ENCODE measurements around the gene CD47.

Gene CD47

DNA sequence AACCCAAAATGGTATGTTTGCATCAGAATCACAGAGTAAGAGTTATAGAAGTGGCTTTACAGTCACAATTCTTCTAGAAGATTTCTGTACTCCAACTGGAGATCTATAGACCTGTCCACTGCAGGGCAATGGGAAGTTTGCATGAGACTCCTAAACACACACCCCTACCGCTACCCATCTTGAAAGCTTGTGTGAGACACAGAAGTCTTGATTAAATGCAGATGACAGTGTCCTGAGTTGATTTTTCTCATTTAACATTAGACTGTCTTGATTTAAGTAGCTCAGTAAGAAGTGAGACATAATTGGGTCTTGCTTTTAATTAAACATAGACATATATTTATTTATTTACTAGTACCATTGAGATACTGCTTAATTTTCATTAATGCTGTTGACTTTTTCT, 54.4 kb downstream of the CD47 start:
- no peak overlapping the region for H3K4me3 ChIP-seq (ENCODE audit: low read length)
- TF ChIP-seq ZNF274 (IDR thresholded peaks at IDR 0.05; ENCODE audit: low read depth, low read length), result no peak

DNA sequence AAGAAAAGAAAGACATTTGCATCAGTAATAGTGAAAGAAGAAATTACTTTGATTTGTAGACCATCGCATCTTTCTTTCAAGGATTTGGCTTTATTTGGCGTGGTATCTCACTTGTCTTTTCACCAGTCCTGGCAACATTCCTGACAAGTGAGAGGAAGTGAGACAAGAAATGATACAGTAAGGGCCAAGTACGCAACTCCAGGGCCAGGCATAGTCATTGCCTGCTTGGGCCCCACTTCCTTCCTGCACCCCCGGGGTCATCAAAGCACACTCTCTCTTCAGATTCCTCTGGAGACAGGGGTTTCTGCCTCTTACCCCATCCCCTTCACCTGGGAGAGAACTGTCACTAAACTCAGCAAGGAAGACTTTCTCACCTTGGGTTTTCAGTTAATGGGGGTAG, 55.1 kb downstream of the CD47 start:
- no peak for TF ChIP-seq ZNF274 (IDR thresholded peaks at IDR 0.05; ENCODE audit: low read depth, low read length)
- H3K4me3 ChIP-seq (ENCODE audit: low read length), result no peak overlapping the region

DNA sequence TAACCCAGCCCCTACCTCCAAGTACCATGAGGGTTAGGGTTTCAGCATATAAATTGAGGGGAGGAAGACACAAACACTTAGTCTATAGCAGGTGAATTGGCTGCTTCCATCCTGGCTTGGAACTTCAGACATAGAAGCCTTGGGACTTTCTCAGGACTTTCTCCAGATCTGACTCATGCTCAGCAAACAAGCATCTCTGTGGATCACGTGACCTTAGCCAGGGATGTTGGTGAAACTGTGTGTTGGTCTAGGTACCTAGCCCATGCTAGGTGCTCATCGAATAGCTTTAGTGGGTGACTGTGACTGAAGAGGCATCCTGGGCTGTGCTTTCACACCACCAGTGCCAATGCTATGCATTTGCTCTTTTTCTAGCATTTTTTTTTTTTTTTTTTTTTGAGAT, 58.9 kb downstream of the CD47 start:
- no peak overlapping the region for H3K4me3 ChIP-seq (ENCODE audit: low read length)
- TF ChIP-seq ZNF274 (IDR thresholded peaks at IDR 0.05; ENCODE audit: low read depth, low read length), result no peak

DNA sequence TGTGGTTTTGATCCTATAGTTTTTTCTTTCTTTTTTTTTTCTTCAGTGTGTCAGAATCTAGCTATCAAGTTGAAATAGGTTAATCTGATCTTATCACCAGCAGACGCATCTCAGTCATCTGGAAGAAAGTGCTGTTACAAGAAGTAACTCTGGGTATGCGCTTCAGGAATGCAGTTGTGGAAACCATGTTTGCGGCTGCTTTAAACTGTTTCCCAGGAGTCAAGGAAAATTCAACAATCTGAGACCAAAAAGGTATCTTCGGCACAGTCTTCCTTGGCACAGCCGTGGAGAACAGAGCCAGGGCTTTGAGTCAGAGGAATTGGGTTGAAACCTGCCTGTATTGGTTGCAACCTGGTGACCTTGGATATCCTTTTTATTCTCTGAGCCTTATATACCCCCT, 59.9 kb downstream of the CD47 start:
- no peak for TF ChIP-seq ZNF274 (IDR thresholded peaks at IDR 0.05; ENCODE audit: low read depth, low read length)

DNA sequence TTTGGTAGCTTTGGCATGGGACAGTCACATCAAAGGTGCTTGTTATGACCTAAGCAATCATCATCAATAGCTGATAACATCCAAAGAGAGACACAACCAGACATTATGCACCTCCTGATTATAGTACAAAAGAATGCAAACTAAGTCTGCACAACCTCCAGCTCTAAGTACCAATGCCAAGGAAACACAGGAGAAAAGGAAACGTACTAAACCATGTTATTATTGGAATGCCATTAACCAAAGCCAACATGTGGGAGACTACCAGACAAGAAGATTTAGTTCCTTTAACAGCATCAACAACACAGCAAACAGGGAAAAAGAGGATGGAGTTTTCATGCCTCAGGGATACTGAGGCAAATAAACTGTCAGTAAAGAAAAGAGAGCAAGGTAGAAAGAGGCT, 61.4 kb downstream of the CD47 start:
- H3K4me3 ChIP-seq (ENCODE audit: low read length), result no peak overlapping the region
- no peak for TF ChIP-seq ZNF274 (IDR thresholded peaks at IDR 0.05; ENCODE audit: low read depth, low read length)

More for the DNA sequence above, 59.9 kb downstream of the CD47 start:
- no peak overlapping the region for H3K4me3 ChIP-seq (ENCODE audit: low read length)

DNA sequence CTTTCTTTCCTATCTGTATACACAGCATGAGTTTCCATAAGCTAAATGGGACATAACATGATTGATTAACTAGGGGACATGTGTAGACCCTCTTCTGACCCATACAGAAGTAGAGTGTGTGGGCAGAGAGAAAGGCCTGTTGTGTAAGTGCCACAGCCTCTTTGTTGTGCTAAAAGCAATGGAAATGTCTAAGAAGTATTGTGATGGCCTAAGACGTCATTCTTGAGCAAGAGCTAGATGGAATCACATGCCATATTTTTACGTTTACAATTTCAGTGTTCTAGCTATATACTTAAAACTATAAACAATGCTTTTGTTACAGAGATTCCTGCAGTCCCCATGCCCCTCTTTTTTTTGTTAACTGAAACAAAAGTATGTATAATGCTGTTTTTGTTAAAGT, 61.9 kb downstream of the CD47 start:
- TF ChIP-seq ZNF274 (IDR thresholded peaks at IDR 0.05; ENCODE audit: low read depth, low read length), result no peak

DNA sequence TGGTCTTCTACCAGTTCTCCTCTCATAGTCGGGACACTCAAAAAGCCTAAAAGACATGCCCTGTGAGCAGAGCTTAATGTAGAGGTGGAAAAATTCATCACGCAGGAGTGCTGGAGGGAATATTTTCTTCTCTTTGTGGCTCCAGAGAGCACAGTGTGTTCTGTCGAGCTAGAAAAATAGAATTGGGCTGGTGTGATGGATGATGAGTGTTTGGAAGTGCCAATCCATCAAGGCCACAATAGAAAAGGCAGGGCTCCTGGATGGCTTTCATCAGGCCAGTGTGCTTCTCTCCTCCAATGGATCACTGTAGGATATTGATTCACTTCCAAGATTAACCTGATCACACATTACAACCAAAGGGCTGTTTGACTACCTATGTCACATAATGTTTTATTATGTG, 65.7 kb downstream of the CD47 start:
- H3K4me3 ChIP-seq (ENCODE audit: low read length), result no peak overlapping the region
- no peak for TF ChIP-seq ZNF274 (IDR thresholded peaks at IDR 0.05; ENCODE audit: low read depth, low read length)

More for the DNA sequence above, 61.9 kb downstream of the CD47 start:
- no peak overlapping the region for H3K4me3 ChIP-seq (ENCODE audit: low read length)

DNA sequence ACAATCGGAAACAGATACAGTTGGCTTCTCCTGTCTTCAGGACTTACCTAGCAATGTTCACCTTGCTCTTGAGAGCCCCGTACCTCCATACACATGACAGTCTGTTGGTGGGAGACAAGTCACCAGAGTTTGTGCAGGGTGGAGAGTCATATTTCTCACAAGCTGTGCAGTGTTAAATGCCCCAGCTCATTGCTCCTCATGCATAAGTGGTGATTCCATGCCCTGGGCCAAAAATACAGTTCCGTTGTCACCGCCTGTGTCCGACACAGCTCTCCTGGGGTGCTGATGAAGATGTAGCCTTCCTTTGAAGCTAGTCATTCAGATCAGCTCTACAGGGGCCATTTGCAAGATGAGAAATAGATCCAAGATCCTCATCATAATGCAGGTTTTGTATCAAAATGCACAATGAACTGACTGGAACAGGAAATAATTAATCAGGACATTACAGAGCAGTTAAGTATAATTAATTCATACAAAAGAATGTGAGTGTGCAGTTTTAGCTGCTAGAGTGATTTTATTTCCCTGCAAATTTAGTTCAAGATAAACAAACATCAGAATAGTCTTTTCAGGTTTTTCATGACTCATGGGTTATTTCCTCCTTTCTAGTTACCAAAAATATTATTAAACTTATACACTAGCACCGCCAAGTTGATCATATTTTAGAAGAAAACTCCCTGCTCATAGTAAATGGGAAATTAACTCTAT, 66.5 kb downstream of the CD47 start:
- no peak for TF ChIP-seq ZNF274 (IDR thresholded peaks at IDR 0.05; ENCODE audit: low read depth, low read length)
- no peak overlapping the region for H3K4me3 ChIP-seq (ENCODE audit: low read length)

DNA sequence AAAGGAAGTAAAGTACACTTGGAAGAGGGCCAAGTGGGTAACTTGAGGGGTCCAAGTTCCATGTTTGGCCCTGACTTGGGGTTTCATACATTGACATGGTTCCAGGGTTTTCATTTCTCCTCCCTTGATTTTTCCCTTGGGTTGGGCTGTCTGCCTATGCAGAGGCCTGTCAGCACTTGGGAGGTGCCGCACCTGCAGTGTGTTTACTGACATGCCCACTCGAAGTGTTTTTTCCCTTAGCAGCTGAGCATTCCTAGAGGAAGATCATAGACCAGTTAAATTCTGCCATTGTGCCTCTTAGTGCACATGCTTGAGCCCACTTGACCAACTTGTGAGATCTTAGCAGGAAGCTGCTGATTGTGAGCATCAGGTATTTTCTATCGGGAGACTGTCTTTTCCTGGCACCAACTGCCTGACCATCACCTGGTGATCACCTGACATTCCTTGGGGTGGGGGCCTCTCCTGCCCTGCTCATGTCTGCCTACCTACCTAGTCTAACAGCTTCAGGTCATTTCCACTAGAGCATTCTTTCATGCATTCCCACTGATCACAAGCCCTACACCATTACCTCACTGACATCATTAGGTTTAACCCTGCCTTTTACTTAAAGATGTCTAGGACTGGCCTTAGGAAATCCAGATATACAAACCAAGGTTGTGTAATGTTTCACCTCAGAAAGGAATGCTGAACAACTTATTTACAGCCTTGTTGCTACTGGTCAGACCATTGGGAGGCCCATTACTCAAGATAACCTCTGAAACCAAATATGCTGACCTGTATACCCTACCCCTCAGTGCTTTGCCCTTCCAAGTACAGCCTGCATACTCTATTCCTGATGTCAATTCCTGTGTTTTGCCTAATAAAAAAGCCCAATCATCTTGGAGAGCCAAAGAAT, 68.3 kb downstream of the CD47 start:
- H3K4me3 ChIP-seq (ENCODE audit: low read length), result no peak overlapping the region
- no peak for TF ChIP-seq ZNF274 (IDR thresholded peaks at IDR 0.05; ENCODE audit: low read depth, low read length)

DNA sequence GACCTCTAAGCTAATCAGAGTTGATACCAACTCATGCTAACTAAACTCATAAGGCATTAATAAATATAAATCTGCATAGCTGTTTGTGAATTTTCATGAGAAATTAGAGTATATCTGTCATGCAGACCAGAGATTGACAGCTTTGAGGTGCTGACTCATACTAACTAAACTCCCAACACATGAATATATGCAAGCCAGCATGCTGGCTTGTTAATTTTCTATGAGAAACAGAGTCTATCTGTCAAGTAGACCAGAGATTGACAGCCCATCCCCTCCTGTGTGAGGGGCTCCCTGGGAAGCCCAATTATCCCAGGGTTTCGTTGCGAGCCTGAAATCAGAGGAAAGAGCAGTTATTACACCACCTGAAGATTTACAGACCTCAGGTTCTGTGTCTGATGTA, 69.3 kb downstream of the CD47 start:
- no peak for TF ChIP-seq ZNF274 (IDR thresholded peaks at IDR 0.05; ENCODE audit: low read depth, low read length)
- H3K4me3 ChIP-seq (ENCODE audit: low read length), result no peak overlapping the region

DNA sequence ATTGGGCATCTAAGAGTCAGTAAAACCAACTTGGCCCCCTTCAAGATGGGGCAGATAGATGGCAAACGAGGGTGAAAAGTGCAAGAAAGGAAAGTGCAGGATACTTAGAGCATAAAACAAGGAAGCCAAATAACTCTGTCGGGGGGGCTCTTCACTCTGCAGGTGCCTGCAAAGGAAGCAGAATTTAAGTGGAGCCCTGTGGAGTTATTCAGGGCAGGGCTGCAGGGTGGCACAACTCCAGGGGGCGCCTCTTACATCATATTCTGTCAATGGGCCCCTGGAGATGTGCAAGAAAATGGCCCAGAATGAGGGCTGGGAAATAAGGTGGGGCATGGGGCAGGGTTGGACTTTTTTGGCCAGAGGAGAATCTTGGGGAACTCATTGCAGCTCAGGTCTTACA, 69.7 kb downstream of the CD47 start:
- no peak for TF ChIP-seq ZNF274 (IDR thresholded peaks at IDR 0.05; ENCODE audit: low read depth, low read length)
- no peak overlapping the region for H3K4me3 ChIP-seq (ENCODE audit: low read length)

DNA sequence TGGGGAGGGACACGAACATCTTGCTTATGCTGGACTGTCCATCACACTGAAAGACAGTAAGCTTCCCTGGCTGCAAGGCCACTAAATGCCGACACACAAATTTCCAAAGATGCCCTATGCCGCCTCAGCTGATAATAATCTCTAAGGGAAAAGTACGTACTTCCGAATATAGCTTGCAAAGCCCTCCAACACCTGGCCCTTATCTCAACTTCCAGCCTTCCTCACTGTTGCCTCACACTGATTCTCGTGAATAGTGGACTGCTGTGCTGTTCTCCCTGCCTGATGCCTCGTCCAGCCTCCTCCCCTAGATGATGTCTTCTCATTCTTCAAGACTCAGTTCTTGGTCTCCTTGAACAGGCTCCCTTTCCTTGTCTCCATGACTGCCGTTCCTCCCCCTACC, 72.3 kb downstream of the CD47 start:
- H3K4me3 ChIP-seq (ENCODE audit: low read length), result no peak overlapping the region
- no peak for TF ChIP-seq ZNF274 (IDR thresholded peaks at IDR 0.05; ENCODE audit: low read depth, low read length)

DNA sequence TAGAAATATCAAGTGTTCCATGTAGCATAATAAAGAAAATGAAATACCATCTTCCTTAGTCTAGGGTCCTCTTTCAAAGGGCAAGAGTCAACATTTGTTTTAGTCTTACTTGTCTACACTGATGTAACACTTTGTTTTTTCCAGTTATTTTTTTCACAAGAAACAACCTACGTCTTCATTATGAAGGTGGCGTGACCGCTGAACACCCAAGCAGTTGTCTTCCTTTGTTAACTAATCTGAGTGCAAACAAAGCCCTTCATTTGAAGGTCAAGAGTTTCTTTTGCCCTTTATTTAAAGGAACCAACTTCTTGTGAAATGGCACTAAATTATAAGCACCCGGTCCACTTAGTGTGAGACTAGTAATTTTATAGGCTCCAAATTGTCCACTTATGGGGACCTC, 73.2 kb downstream of the CD47 start:
- no peak for TF ChIP-seq ZNF274 (IDR thresholded peaks at IDR 0.05; ENCODE audit: low read depth, low read length)
- H3K4me3 ChIP-seq (ENCODE audit: low read length), result no peak overlapping the region

DNA sequence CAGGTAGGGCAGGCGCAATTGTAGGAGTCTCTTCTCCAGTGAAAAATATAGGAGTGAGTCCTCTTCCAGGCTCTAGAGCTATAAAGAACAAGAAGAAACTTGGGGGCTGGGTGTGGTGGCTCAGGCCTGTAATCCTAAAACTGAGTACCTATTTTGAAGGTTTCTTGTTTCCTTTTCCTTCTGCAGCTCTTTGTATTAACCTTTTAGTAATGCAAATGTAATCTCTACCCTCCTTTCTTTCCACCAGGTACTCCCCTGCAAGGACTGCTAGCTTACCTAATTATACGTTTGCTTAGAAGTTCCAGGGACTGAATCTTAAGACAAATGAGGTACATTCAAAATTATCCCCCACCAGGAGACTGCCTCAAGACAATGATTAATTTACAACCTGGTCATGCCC, 75.9 kb downstream of the CD47 start:
- no peak for TF ChIP-seq ZNF274 (IDR thresholded peaks at IDR 0.05; ENCODE audit: low read depth, low read length)
- H3K4me3 ChIP-seq (ENCODE audit: low read length), result no peak overlapping the region

All from GM08714 (cell line).